Measurements from ENCODE around the gene TESK2.

Gene TESK2

DNA sequence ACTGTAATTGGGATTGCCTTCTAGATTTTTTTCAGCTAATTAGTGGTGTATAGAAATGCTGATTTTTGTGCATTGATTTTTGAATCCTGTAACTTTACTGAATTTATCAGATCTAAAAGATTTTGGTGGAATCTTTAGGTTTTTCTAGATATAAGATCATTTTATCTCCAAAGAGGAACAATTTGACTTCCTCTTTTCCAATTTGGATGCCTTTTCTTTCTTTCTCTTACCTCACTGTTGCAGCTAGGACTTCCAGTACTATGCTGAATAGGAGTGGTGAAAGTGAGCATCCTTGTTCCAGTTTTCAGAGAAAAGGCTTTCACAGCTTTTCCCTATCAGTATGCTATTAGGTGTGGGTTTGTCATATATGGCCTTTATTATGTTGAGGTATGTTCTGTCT, 53.6 kb downstream of the TESK2 start:
- Histone ChIP-seq H3K9me3 (replicated peaks; ENCODE audit: low read length) (no peaks in the 10 kb centered on the region), H3K9ac (ENCODE audit: low read depth, low read length) (no peak overlapping the region), H3K4me2 (ENCODE audit: low read length) (no peak overlapping the region), H3K4me3 (ENCODE audit: low read length) (no peak overlapping the region), H3K27me3 (ENCODE audit: control insufficient read depth, insufficient read depth, low read length) (no peaks in the 10 kb centered on the region), H3K36me3 (ENCODE audit: insufficient read depth, low read length) (no peaks in the 10 kb centered on the region), H3K4me1 (ENCODE audit: control insufficient read depth, insufficient read depth, low read length) (peaks cover under 1% of the 10 kb centered on the region)

DNA sequence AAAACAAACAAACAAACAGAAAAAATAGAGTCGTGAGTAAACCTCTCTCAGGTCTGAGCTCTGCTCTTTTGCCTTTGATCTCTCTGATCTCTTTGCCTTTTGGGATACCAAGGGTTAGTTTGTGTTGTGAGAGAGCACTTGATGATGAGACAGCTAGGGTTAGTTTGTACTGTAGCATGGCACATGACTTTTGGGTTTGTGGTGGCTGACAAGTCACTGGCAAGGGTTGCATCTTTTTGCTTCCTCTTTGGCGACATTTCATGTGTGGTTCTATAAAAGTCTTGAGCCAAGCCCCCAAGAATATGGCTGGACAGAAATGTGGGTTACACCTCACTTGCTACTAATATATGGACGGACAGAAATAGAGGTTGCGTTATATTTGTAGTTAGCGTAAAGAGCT, 60.5 kb downstream of the TESK2 start:
- Histone ChIP-seq H3K4me2 (ENCODE audit: low read length) (no peak overlapping the region), H3K36me3 (ENCODE audit: insufficient read depth, low read length) (no peaks in the 10 kb centered on the region), H3K9ac (ENCODE audit: low read depth, low read length) (no peak overlapping the region), H3K9me3 (replicated peaks; ENCODE audit: low read length) (no peaks in the 10 kb centered on the region), H3K4me1 (ENCODE audit: control insufficient read depth, insufficient read depth, low read length) (no peaks in the 10 kb centered on the region), H3K27me3 (ENCODE audit: control insufficient read depth, insufficient read depth, low read length) (no peaks in the 10 kb centered on the region), H3K4me3 (ENCODE audit: low read length) (no peak overlapping the region)

DNA sequence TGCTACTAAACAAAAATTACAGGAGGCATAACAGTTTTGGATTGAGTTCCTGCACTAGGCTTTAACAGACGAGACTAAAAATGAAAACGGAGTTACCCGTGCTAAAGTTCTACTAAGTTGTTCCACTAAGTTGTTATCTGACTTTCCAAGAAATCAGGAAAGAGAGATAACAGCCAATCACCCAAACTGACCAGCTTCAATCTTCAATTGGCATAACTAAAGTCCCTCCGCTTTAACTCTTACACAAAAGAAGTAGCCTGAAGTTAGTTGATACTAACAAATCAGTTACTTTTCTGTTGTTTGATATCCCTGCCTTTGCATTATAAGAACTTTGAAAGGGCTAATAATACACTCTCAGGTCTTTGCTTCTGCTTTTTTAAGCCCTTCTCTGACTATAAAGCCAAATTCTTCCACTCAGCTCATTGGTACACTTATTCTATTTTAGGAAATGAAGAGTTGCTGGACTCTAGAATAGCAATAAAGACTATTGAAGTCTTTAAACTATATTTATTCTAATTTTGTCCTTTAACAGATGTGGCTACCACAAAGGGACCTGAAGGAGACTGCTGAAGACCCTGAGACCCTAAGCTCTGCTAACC, 61.3 kb downstream of the TESK2 start:
- Histone ChIP-seq H3K9ac (ENCODE audit: low read depth, low read length) (no peak overlapping the region), H3K4me3 (ENCODE audit: low read length) (no peak overlapping the region), H3K9me3 (replicated peaks; ENCODE audit: low read length) (no peaks in the 10 kb centered on the region), H3K4me1 (ENCODE audit: control insufficient read depth, insufficient read depth, low read length) (no peaks in the 10 kb centered on the region), H3K36me3 (ENCODE audit: insufficient read depth, low read length) (no peaks in the 10 kb centered on the region), H3K4me2 (ENCODE audit: low read length) (no peak overlapping the region), H3K27me3 (ENCODE audit: control insufficient read depth, insufficient read depth, low read length) (no peaks in the 10 kb centered on the region)

DNA sequence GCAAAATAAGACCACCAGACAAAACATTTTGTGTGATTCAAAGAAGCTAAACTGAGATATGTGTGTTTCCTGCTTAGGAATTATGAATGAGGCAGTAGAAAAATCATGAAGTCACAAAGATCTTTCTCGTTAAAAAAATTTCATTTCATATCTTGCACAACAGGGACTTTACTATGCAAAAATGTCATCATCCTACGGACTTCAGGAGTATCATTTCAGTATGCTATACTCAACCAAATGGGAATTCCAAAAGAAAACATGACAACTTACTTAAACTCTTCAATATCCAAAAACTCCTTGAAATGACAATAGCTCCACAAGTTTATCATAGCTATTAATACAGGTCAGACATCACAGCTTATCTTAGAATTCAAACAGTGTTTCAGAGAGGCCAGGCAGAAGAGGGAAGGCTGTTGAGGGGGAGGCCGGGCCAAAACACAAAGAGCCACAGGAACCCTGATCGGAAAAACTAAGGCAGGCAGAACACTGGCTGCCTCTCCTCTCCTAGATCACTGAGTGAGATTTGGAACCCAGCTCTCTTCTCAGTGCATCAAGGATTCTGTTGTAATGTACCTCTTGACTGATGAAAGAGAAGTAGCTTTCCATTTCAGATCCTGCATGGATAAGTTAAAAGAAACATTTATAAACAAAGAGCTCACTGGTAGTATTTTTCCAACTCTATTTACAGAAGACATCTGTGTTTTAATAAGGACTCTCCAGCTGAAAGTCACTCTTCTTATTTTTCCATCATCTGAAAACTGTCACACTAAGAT, 66.9 kb downstream of the TESK2 start:
- no peak overlapping the region for H3K9ac ChIP-seq (ENCODE audit: low read depth, low read length)
- H3K4me3 ChIP-seq (ENCODE audit: low read length) = no peak overlapping the region
- H3K4me1 ChIP-seq (ENCODE audit: control insufficient read depth, insufficient read depth, low read length) = no peaks in the 10 kb centered on the region
- no peaks in the 10 kb centered on the region for H3K36me3 ChIP-seq (ENCODE audit: insufficient read depth, low read length)
- H3K4me2 ChIP-seq (ENCODE audit: low read length) = no peak overlapping the region
- no peaks in the 10 kb centered on the region for H3K9me3 ChIP-seq (replicated peaks; ENCODE audit: low read length)
- H3K27me3 ChIP-seq (ENCODE audit: control insufficient read depth, insufficient read depth, low read length) = no peaks in the 10 kb centered on the region

DNA sequence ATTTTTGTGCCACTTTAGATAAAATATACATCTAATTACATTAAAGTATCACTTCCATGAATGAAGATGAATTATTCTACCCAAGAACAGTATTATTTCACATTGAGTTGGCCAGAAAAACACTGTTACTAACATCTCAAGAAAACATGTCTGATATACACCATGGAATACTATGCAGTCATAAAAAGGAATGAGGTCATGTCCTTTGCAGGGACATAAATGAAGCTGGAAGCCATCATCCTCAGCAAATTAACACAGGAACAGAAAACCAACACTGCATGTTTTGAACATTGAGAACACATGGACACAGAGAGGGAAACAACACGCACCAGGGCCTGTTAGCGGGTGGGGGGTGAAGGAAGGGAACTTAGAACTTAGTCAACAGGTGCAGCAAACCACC, 69.0 kb downstream of the TESK2 start:
- no peaks in the 10 kb centered on the region for H3K36me3 ChIP-seq (ENCODE audit: insufficient read depth, low read length)
- H3K4me3 ChIP-seq (ENCODE audit: low read length) = no peak overlapping the region
- no peaks in the 10 kb centered on the region for H3K4me1 ChIP-seq (ENCODE audit: control insufficient read depth, insufficient read depth, low read length)
- H3K4me2 ChIP-seq (ENCODE audit: low read length) = no peak overlapping the region
- no peak overlapping the region for H3K9ac ChIP-seq (ENCODE audit: low read depth, low read length)
- H3K27me3 ChIP-seq (ENCODE audit: control insufficient read depth, insufficient read depth, low read length) = no peaks in the 10 kb centered on the region
- no peaks in the 10 kb centered on the region for H3K9me3 ChIP-seq (replicated peaks; ENCODE audit: low read length)

DNA sequence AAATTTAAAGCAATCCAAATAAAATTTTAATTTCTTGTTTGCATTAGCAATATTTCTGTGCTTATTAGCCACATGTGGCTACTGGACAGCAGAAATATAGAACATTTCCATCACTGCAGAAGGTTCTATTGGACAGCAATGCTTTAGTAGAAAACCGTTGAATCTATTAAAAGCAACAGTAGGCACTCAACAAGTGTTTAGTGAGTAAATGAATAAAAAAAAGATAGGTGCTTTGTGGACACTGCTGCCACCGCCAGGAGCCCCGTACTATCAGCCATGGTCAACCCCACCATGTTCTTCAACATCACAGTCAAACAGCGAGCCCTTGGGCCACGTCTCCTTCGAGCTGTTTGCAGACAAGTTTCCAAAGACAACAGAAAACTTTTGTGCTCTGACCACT, 76.2 kb downstream of the TESK2 start:
- no peaks in the 10 kb centered on the region for H3K9me3 ChIP-seq (replicated peaks; ENCODE audit: low read length)
- no peak overlapping the region for H3K9ac ChIP-seq (ENCODE audit: low read depth, low read length)
- no peaks in the 10 kb centered on the region for H3K4me1 ChIP-seq (ENCODE audit: control insufficient read depth, insufficient read depth, low read length)
- no peak overlapping the region for H3K4me3 ChIP-seq (ENCODE audit: low read length)
- no peaks in the 10 kb centered on the region for H3K36me3 ChIP-seq (ENCODE audit: insufficient read depth, low read length)
- no peak overlapping the region for H3K4me2 ChIP-seq (ENCODE audit: low read length)
- no peaks in the 10 kb centered on the region for H3K27me3 ChIP-seq (ENCODE audit: control insufficient read depth, insufficient read depth, low read length)

DNA sequence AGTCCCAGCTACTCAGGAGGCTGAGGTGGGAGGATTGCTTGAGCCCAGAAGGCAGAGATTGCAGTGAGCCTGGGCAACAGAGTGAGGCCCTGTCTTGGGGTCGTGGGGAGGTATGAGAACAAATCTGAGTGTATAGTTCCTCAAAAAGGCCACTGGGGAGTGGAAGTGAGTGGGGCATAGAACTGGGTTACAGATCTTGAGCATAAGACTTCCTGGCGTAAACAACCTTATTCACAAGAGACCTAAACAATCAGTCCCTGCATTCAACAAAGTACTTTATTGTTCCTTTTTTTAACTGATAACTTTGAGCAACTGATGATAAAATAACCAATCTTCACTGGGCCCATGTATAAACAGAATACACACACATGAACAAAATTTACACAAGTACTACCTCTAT, 78.1 kb downstream of the TESK2 start:
- H3K4me2 ChIP-seq (ENCODE audit: low read length) = no peak overlapping the region
- H3K4me3 ChIP-seq (ENCODE audit: low read length) = no peak overlapping the region
- H3K27me3 ChIP-seq (ENCODE audit: control insufficient read depth, insufficient read depth, low read length) = no peaks in the 10 kb centered on the region
- no peaks in the 10 kb centered on the region for H3K4me1 ChIP-seq (ENCODE audit: control insufficient read depth, insufficient read depth, low read length)
- H3K9me3 ChIP-seq (replicated peaks; ENCODE audit: low read length) = no peaks in the 10 kb centered on the region
- no peak overlapping the region for H3K9ac ChIP-seq (ENCODE audit: low read depth, low read length)
- H3K36me3 ChIP-seq (ENCODE audit: insufficient read depth, low read length) = no peaks in the 10 kb centered on the region

DNA sequence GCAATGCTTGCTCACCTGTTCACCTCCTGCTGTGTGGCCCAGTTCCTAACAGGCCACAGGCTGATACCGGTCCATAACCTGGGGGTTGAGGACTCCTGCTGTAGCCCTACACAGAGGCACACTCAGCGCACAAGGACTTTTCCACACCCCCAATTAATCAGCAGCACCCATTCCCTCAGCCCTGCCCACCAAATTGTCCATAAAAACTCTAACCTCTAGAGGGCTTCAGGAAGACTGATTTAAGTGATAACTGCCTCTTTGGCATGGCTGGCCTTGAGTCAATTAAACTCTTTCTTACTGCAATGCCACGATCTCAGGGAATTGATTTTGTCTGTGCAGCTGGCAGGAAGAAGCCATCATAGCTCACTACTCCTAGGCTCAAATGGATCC, 79.5 kb downstream of the TESK2 start:
- H3K9me3 ChIP-seq (replicated peaks; ENCODE audit: low read length) = no peaks in the 10 kb centered on the region
- no peak overlapping the region for H3K9ac ChIP-seq (ENCODE audit: low read depth, low read length)
- no peak overlapping the region for H3K4me3 ChIP-seq (ENCODE audit: low read length)
- H3K4me1 ChIP-seq (ENCODE audit: control insufficient read depth, insufficient read depth, low read length) = no peaks in the 10 kb centered on the region
- H3K36me3 ChIP-seq (ENCODE audit: insufficient read depth, low read length) = no peaks in the 10 kb centered on the region
- H3K27me3 ChIP-seq (ENCODE audit: control insufficient read depth, insufficient read depth, low read length) = no peaks in the 10 kb centered on the region
- no peak overlapping the region for H3K4me2 ChIP-seq (ENCODE audit: low read length)

DNA sequence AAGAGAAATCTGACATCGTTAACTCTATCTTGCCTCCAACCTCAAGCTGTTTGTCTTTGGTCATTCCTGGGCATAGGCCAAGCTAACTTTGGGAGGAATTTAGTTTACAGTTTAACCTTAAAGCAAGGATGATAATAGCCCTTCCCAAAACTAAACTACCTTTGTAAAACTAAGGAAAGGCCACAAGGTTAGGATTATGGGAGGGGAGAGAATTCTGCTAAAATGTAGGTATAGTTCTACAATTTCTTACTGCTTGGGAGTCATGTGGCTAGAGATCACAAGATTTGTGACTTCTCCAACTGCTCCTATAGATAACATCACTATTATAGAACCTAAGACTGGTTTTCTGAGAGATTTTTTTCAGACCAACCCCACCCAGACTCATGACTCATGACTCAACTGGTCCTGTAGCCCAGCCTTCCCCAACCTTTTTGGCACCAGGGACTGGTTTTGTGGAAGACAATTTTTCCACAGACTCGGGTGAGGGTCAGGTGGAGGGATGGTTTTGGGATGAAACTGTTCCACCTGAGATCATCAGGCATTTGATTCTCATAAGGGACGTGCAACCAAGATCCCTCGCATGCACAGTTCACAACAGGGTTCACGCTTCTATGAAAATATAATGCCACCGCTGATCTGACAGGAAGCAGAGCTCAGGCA, 80.0 kb downstream of the TESK2 start:
- H3K9me3 ChIP-seq (replicated peaks; ENCODE audit: low read length) = no peaks in the 10 kb centered on the region
- no peaks in the 10 kb centered on the region for H3K4me1 ChIP-seq (ENCODE audit: control insufficient read depth, insufficient read depth, low read length)
- H3K36me3 ChIP-seq (ENCODE audit: insufficient read depth, low read length) = no peaks in the 10 kb centered on the region
- H3K4me2 ChIP-seq (ENCODE audit: low read length) = no peak overlapping the region
- H3K9ac ChIP-seq (ENCODE audit: low read depth, low read length) = no peak overlapping the region
- H3K4me3 ChIP-seq (ENCODE audit: low read length) = no peak overlapping the region
- no peaks in the 10 kb centered on the region for H3K27me3 ChIP-seq (ENCODE audit: control insufficient read depth, insufficient read depth, low read length)

DNA sequence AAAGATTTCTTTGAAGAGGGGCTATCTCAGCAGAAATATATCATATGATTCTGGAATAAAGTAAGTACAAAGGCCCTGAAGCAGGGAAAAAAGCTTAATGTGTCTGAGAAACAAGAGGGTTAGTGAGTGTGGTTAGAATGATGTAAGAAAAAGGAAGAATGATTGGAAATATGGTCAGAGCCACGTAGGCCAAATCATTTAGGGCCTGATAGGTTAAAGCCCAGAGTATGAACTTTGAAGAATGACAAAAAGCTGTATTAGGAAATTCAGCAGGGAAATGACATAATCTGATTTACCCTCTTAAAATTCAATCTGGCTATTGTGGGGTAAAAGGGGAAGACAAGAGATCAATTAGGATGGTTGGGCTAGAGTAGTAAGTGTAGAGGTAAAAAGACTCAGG, 81.7 kb downstream of the TESK2 start:
- Histone ChIP-seq H3K4me2 (ENCODE audit: low read length) (no peak overlapping the region), H3K9ac (ENCODE audit: low read depth, low read length) (no peak overlapping the region), H3K36me3 (ENCODE audit: insufficient read depth, low read length) (no peaks in the 10 kb centered on the region), H3K4me3 (ENCODE audit: low read length) (no peak overlapping the region), H3K9me3 (replicated peaks; ENCODE audit: low read length) (no peaks in the 10 kb centered on the region), H3K4me1 (ENCODE audit: control insufficient read depth, insufficient read depth, low read length) (no peaks in the 10 kb centered on the region), H3K27me3 (ENCODE audit: control insufficient read depth, insufficient read depth, low read length) (no peaks in the 10 kb centered on the region)

DNA sequence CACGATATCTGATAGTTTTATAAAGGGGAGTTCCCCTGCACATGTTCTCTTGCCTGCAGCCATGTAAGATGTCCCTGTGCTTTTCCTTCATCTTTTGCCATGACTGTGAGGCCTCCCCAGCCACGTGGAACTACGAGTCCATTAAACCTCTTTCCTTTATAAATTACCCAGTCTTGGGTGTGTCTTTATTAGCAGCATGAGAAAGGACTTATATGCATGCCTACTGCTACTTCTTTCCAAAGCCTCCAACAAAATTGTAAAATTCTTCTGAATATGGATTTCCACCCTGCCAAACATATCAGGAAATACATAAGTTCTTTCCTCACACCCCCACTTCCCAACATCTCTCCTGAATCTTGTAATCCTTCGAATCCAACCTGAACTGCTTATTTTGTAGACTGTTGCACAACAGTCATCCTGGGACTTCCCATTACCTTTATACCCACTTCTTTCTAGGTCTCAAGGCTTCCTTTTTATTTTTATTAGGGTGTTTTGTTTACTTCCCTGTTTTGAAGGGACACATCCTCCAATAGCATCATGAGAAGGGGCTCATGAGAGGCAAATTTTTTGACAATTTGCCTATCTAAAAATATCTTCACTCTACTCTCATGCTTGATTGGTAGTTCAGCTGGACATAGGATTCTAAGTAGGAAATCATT, 83.2 kb downstream of the TESK2 start:
- no peak overlapping the region for H3K9ac ChIP-seq (ENCODE audit: low read depth, low read length)
- no peaks in the 10 kb centered on the region for H3K9me3 ChIP-seq (replicated peaks; ENCODE audit: low read length)
- H3K4me1 ChIP-seq (ENCODE audit: control insufficient read depth, insufficient read depth, low read length) = no peaks in the 10 kb centered on the region

More for the DNA sequence above, 83.2 kb downstream of the TESK2 start:
- H3K4me2 ChIP-seq (ENCODE audit: low read length) = no peak overlapping the region
- H3K4me3 ChIP-seq (ENCODE audit: low read length) = no peak overlapping the region
- H3K36me3 ChIP-seq (ENCODE audit: insufficient read depth, low read length) = no peaks in the 10 kb centered on the region
- H3K27me3 ChIP-seq (ENCODE audit: control insufficient read depth, insufficient read depth, low read length) = no peaks in the 10 kb centered on the region
